HL-60 (cell line): ENCODE data around the gene DENND11.

Experiments
- DNase-seq, 2 experiments: peaks; one replicate each; pipeline ENCODE4 v3.0.0-alpha.2; 2010 to 2020; ENCODE audit warnings: low read depth in 1 of 2, low spot score in 1 of 2
- H3K27ac ChIP-seq: fragments of 250-450 bp; sonication (Bioruptor Pico); replicated peaks from 2 replicates; pipeline ENCODE4 v1.5.1; 2020; ENCODE audit warnings: mild to moderate bottlenecking, moderate library complexity
- H3K27me3 ChIP-seq: fragments of 250-450 bp; sonication (Bioruptor Pico); 2 replicates; pipeline ENCODE4 v1.5.1; 2021; ENCODE audit warnings: mild to moderate bottlenecking, moderate library complexity; ENCODE audit not compliant: insufficient read depth, poor library complexity, severe bottlenecking
- H3K4me3 ChIP-seq: replicated peaks from 2 replicates; pipeline ENCODE4 v1.5.1; 2011; ENCODE audit warnings: mild to moderate bottlenecking, control low read depth, low read length; ENCODE audit not compliant: insufficient read depth
- CTCF ChIP-seq: IDR thresholded peaks from one replicate; pipeline ENCODE4 v1.5.1; 2011; ENCODE audit warnings: low read length, control low read depth, inconsistent platforms; ENCODE audit not compliant: insufficient read depth
- GABPA ChIP-seq: IDR thresholded peaks from 2 replicates; pipeline ENCODE4 v1.6.1; 2012; ENCODE audit warnings: low read depth
- POLR2AphosphoS5 ChIP-seq: IDR thresholded peaks from 2 replicates; pipeline ENCODE4 v1.6.1; 2012; ENCODE audit warnings: low read depth
- REST ChIP-seq: IDR thresholded peaks from 2 replicates; pipeline ENCODE4 v1.6.1; 2012; ENCODE audit warnings: low read depth; ENCODE audit not compliant: insufficient replicate concordance
- SPI1 ChIP-seq: IDR thresholded peaks from 2 replicates; pipeline ENCODE4 v1.6.1; 2012; ENCODE audit warnings: low read depth, mild to moderate bottlenecking, borderline replicate concordance

DENND11 gene

DNA sequence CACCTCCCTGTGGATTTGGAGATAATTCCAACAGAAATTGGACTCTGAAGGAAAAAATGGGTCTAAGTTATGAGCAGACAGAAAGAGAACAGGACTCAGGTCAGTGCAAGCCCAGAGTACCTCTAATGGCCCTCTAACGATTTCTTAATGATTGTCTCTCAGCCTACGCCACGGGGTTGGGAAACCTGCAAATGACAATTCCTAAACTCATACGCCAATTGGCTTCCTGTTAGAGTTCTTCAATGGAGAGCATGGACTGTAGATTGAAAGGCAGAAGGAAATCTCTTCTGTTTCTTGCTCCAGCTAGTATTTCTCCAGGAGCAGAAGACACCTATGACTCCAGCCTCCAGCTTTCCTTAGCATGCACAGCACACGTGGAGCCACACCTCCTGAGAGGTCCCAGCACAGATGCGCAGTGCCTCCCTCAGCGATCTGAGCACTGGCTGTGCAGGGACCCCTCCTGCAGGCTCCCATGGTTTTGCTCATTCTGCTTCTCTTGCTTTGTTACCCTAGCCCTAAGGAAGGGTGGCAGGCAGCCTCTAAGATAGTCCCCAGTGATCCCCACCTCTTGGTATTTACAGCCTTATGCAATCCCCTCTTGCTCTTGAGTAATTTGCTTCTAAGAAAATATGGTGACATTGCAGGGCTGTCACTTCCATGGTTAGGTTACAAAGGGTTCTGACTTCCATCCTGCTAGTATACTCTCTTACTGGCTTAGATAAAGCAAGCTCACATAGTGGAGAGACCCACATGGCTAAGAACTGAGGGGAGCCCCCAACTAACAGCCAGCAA, 30.1 kb downstream of the DENND11 start:
- H3K27me3 ChIP-seq = no peaks in the 10 kb centered on the region
- TF ChIP-seq REST (no peak), POLR2AphosphoS5 (no peak)
- no peak overlapping the region; the same call in 1 of the 2 replicates for H3K27ac ChIP-seq
- peak; percentile 36 to 58 for DNase-seq
- H3K4me3 ChIP-seq = no peak overlapping the region

GRCh38 chr7:141668853-141669252, 33.1 kb downstream of the DENND11 start:
- Histone ChIP-seq H3K27ac (no peak overlapping the region), H3K4me3 (no peak overlapping the region), H3K27me3 (no peaks in the 10 kb centered on the region)
- TF ChIP-seq GABPA (no peak), REST (no peak), CTCF (no peak), POLR2AphosphoS5 (no peak), SPI1 (no peak)
- DNase-seq = no peak

- TF ChIP-seq GABPA = no peak
- no peak for TF ChIP-seq CTCF
- no peak for TF ChIP-seq POLR2AphosphoS5
- TF ChIP-seq SPI1 = no peak
- TF ChIP-seq REST = no peak
- H3K4me3 ChIP-seq = no peak overlapping the region
- no peak overlapping the region for H3K27ac ChIP-seq
- no peaks in the 10 kb centered on the region for H3K27me3 ChIP-seq
- DNase-seq = no peak
These were observed 35.9 kb downstream of the DENND11 start for GRCh38 chr7:141666071-141666470.
